DOHH2 (cell line): ENCODE results near the gene RNF145.
"Not testable (repeated sequence)": the region's sequence is repeated elsewhere in the genome, so short reads cannot be mapped to it uniquely, and the experiment has no call there.

ENCODE experiments used
- H3F3A ChIP-seq: fragments of 200-600 bp; sonication (generic), shearing (Covaris generic); 2 replicates; pipeline ENCODE4 v1.6.0; 2016; ENCODE audit warnings: antibody characterized with exemption, mild to moderate bottlenecking; ENCODE audit not compliant: control insufficient read depth, insufficient read depth
- H3K27ac ChIP-seq: fragments of 200-600 bp; sonication (generic); 2 replicates; pipeline ENCODE4 v1.5.1; 2014; ENCODE audit warnings: low read depth, mild to moderate bottlenecking, low read length, moderate library complexity
- H3K27me3 ChIP-seq: fragments of 200-600 bp; sonication (generic); 2 replicates; pipeline ENCODE4 v1.6.1; 2014; ENCODE audit warnings: mild to moderate bottlenecking, low read length, mixed read lengths; ENCODE audit not compliant: control insufficient read depth
- H3K36me3 ChIP-seq: fragments of 200-600 bp; sonication (generic); 2 replicates; pipeline ENCODE4 v1.6.1; 2014; ENCODE audit warnings: mild to moderate bottlenecking, low read length, moderate library complexity, mixed read lengths; ENCODE audit not compliant: control insufficient read depth
- H3K4me1 ChIP-seq: fragments of 200-600 bp; sonication (generic); 2 replicates; pipeline ENCODE4 v1.6.1; 2014; ENCODE audit warnings: mild to moderate bottlenecking, low read length, mixed read lengths; ENCODE audit not compliant: control insufficient read depth
- H3K4me2 ChIP-seq: fragments of 200-600 bp; sonication (generic); 2 replicates; pipeline ENCODE4 v1.6.0; 2014; ENCODE audit warnings: mild to moderate bottlenecking, low read length, moderate library complexity
- H3K4me3 ChIP-seq: fragments of 200-600 bp; sonication (generic); 2 replicates; pipeline ENCODE4 v1.5.1; 2014; ENCODE audit warnings: mild to moderate bottlenecking, low read length, mixed read lengths
- H3K79me2 ChIP-seq: fragments of 200-600 bp; sonication (generic); 2 replicates; pipeline ENCODE4 v1.6.1; 2014; ENCODE audit warnings: mild to moderate bottlenecking, low read length, mixed read lengths; ENCODE audit not compliant: control insufficient read depth
- H3K9me2 ChIP-seq: fragments of 200-600 bp; sonication (generic); replicated peaks from 2 replicates; pipeline ENCODE4 v1.6.1; 2014; ENCODE audit warnings: mild to moderate bottlenecking, low read length, mixed read lengths; ENCODE audit not compliant: control insufficient read depth
- H3K9me3 ChIP-seq: fragments of 200-600 bp; sonication (generic); 2 replicates; pipeline ENCODE4 v1.6.1; 2014; ENCODE audit warnings: antibody characterized with exemption, low read length, mixed read lengths; ENCODE audit not compliant: control insufficient read depth, insufficient read depth
- H4K20me1 ChIP-seq: fragments of 200-600 bp; sonication (generic); 2 replicates; pipeline ENCODE4 v1.6.0; 2014; ENCODE audit warnings: low read depth, mild to moderate bottlenecking, antibody characterized with exemption, low read length, moderate library complexity; ENCODE audit not compliant: control insufficient read depth, insufficient read depth
- CTCF ChIP-seq: fragments of 200-600 bp; sonication (generic); IDR thresholded peaks from one replicate; pipeline ENCODE4 v1.5.1; 2014; ENCODE audit warnings: antibody characterized with exemption, mild to moderate bottlenecking, low read depth, low read length; ENCODE audit not compliant: poor library complexity, severe bottlenecking
- EZH2phosphoT487 ChIP-seq: fragments of 200-600 bp; sonication (generic); IDR thresholded peaks from 2 replicates; pipeline ENCODE4 v1.6.1; 2017; ENCODE audit warnings: borderline replicate concordance, mild to moderate bottlenecking, antibody characterized with exemption, low read length, moderate library complexity, mixed read lengths

Gene RNF145

GRCh38 chr5:159152876-159153275 is 56.5 kb downstream of the RNF145 start:
- TF ChIP-seq EZH2phosphoT487 (no peak), CTCF (no peak)
- H3F3A ChIP-seq: peaks cover 11% of the 10 kb centered on the region; the same call in 1 of the 2 replicates
- no peaks in the 10 kb centered on the region for H3K9me2 ChIP-seq

GRCh38 chr5:159149085-159149484 is 60.3 kb downstream of the RNF145 start:
- H3K9me3 ChIP-seq: no peaks in the 10 kb centered on the region

More at GRCh38 chr5:159152876-159153275, 56.5 kb downstream of the RNF145 start:
- peaks cover 17% of the 10 kb centered on the region for H3K4me1 ChIP-seq
- H4K20me1 ChIP-seq: no peaks in the 10 kb centered on the region
- H3K4me2 ChIP-seq: no peak overlapping the region
- no peaks in the 10 kb centered on the region for H3K27me3 ChIP-seq
- no peak overlapping the region for H3K4me3 ChIP-seq
- no peak overlapping the region for H3K27ac ChIP-seq
- no peaks in the 10 kb centered on the region for H3K79me2 ChIP-seq
- no peaks in the 10 kb centered on the region for H3K9me3 ChIP-seq
- H3K36me3 ChIP-seq: peaks cover 27% of the 10 kb centered on the region

GRCh38 chr5:159147976-159148375 is 61.4 kb downstream of the RNF145 start:
- Histone ChIP-seq H3K27ac (no peak overlapping the region), H3K36me3 (no peaks in the 10 kb centered on the region), H3F3A (0 out of 2 replicates have a peak, but pooled peaks cover under 1% of the 10 kb centered on the region), H3K4me1 (no peaks in the 10 kb centered on the region), H3K9me3 (no peaks in the 10 kb centered on the region), H3K4me3 (no peak overlapping the region), H3K79me2 (no peaks in the 10 kb centered on the region), H3K27me3 (peaks cover 8% of the 10 kb centered on the region), H4K20me1 (no peaks in the 10 kb centered on the region), H3K4me2 (no peak overlapping the region), H3K9me2 (no peaks in the 10 kb centered on the region)
- TF ChIP-seq EZH2phosphoT487 (no peak), CTCF (no peak)

More at GRCh38 chr5:159149085-159149484, 60.3 kb downstream of the RNF145 start:
- H4K20me1 ChIP-seq: no peaks in the 10 kb centered on the region
- no peak overlapping the region for H3K4me3 ChIP-seq
- H3K27ac ChIP-seq: no peak overlapping the region
- H3K4me1 ChIP-seq: no peaks in the 10 kb centered on the region
- H3K27me3 ChIP-seq: peaks cover 8% of the 10 kb centered on the region
- no peaks in the 10 kb centered on the region for H3K79me2 ChIP-seq
- H3K36me3 ChIP-seq: no peaks in the 10 kb centered on the region
- H3K9me2 ChIP-seq: no peaks in the 10 kb centered on the region
- H3K4me2 ChIP-seq: no peak overlapping the region
- TF ChIP-seq EZH2phosphoT487: no peak
- no peak for TF ChIP-seq CTCF
- H3F3A ChIP-seq: 0 out of 2 replicates have a peak, but pooled peaks cover 2% of the 10 kb centered on the region

GRCh38 chr5:159146839-159147238 is 62.5 kb downstream of the RNF145 start:
- H3K27me3 ChIP-seq: peaks cover 8% of the 10 kb centered on the region
- H3K9me3 ChIP-seq: no peaks in the 10 kb centered on the region
- no peak overlapping the region for H3K4me2 ChIP-seq
- no peak overlapping the region for H3K4me3 ChIP-seq
- no peaks in the 10 kb centered on the region for H3F3A ChIP-seq
- H4K20me1 ChIP-seq: no peaks in the 10 kb centered on the region
- TF ChIP-seq CTCF (no peak), EZH2phosphoT487 (no peak)
- no peaks in the 10 kb centered on the region for H3K4me1 ChIP-seq
- H3K79me2 ChIP-seq: no peaks in the 10 kb centered on the region
- no peaks in the 10 kb centered on the region for H3K36me3 ChIP-seq
- no peaks in the 10 kb centered on the region for H3K9me2 ChIP-seq
- H3K27ac ChIP-seq: no peak overlapping the region

- H3K79me2 ChIP-seq, H3K9me2 ChIP-seq, H3K36me3 ChIP-seq, H3K4me3 ChIP-seq, H3K4me2 ChIP-seq, H3F3A ChIP-seq, H3K27me3 ChIP-seq, H3K4me1 ChIP-seq, H3K27ac ChIP-seq, H3K9me3 ChIP-seq, H4K20me1 ChIP-seq: not testable (repeated sequence)
These were observed 64.2 kb downstream of the RNF145 start for GRCh38 chr5:159145160-159145559.
